Testis (tissue), 2 donors: ENCODE results near the gene CAMTA1.
"Not testable (repeated sequence)": the region's sequence is repeated elsewhere in the genome, so short reads cannot be mapped to it uniquely, and the experiment has no call there.

Experiments
- CTCF ChIP-seq, 3 experiments: fragments of 450-650 bp in 2 of 3; fragments of 200-600 bp in 1 of 3; sonication (generic) in 1 of 3; IDR thresholded peaks; one replicate each; pipeline ENCODE4 v1.5.1; 2016 to 2019; ENCODE audit warnings: antibody characterized with exemption in 3 of 3, mild to moderate bottlenecking in 2 of 3, moderate library complexity in 1 of 3
- POLR2A ChIP-seq: fragments of 450-650 bp; IDR thresholded peaks from one replicate; pipeline ENCODE4 v1.6.1; 2017; ENCODE audit warnings: antibody characterized with exemption, mild to moderate bottlenecking, moderate library complexity

GRCh38 chr1:7604906-7605305 is 819.7 kb downstream of the CAMTA1 start:
- TF ChIP-seq CTCF (IDR thresholded peaks at IDR 0.05); POLR2A: not testable (repeated sequence)
